MM.1S (cell line): ENCODE results near the gene DISC1.

ENCODE experiments used
- DNase-seq: peaks from one replicate; pipeline ENCODE4 v3.0.0-alpha.2; 2015
- H2AFZ ChIP-seq: fragments of 300-600 bp; sonication (generic); 2 replicates; pipeline ENCODE4 v1.6.0; 2016; ENCODE audit warnings: antibody characterized with exemption, low read length
- H3F3A ChIP-seq: fragments of 300-600 bp; sonication (generic); 2 replicates; pipeline ENCODE4 v1.6.1; 2016; ENCODE audit warnings: mild to moderate bottlenecking, antibody characterized with exemption, low read length, moderate library complexity, mixed read lengths; ENCODE audit not compliant: insufficient read depth
- H3K27ac ChIP-seq: fragments of 300-600 bp; sonication (generic); 2 replicates; pipeline ENCODE4 v1.5.1; 2016; ENCODE audit warnings: mild to moderate bottlenecking, low read length
- H3K27me3 ChIP-seq: fragments of 300-600 bp; sonication (generic); replicated peaks from 2 replicates; pipeline ENCODE4 v1.6.0; 2016; ENCODE audit warnings: low read length; ENCODE audit not compliant: insufficient read depth
- H3K36me3 ChIP-seq: fragments of 300-600 bp; sonication (generic); replicated peaks from 2 replicates; pipeline ENCODE4 v1.6.1; 2016; ENCODE audit warnings: mild to moderate bottlenecking, low read length, mixed read lengths; ENCODE audit not compliant: insufficient read depth
- H3K4me1 ChIP-seq: fragments of 300-600 bp; sonication (generic); 2 replicates; pipeline ENCODE4 v1.6.1; 2016; ENCODE audit warnings: low read length, mixed read lengths
- H3K4me2 ChIP-seq: fragments of 300-600 bp; sonication (generic); 2 replicates; pipeline ENCODE4 v1.6.0; 2016; ENCODE audit warnings: low read depth, low read length
- H3K4me3 ChIP-seq: fragments of 300-600 bp; sonication (generic); 2 replicates; pipeline ENCODE4 v1.5.1; 2016; ENCODE audit warnings: low read length, mixed read lengths
- H3K79me2 ChIP-seq: fragments of 300-600 bp; sonication (generic); 2 replicates; pipeline ENCODE4 v1.6.1; 2016; ENCODE audit warnings: mixed run types, low read length, mixed read lengths
- H3K9ac ChIP-seq: fragments of 300-600 bp; sonication (generic); 2 replicates; pipeline ENCODE4 v1.6.1; 2016; ENCODE audit warnings: low read length, mixed read lengths
- H3K9me2 ChIP-seq: fragments of 300-600 bp; sonication (generic); replicated peaks from 2 replicates; pipeline ENCODE4 v1.6.1; 2016; ENCODE audit warnings: mild to moderate bottlenecking, low read length, mixed read lengths; ENCODE audit not compliant: insufficient read depth
- H3K9me3 ChIP-seq: fragments of 300-600 bp; sonication (generic); replicated peaks from 2 replicates; pipeline ENCODE4 v1.6.1; 2016; ENCODE audit warnings: mild to moderate bottlenecking, low read length, mixed read lengths; ENCODE audit not compliant: insufficient read depth
- H4K20me1 ChIP-seq: fragments of 300-600 bp; sonication (generic); 2 replicates; pipeline ENCODE4 v1.6.1; 2016; ENCODE audit warnings: mild to moderate bottlenecking, low read length, moderate library complexity, mixed read lengths; ENCODE audit not compliant: insufficient read depth
- EZH2 ChIP-seq: fragments of 300-600 bp; sonication (generic); optimal IDR thresholded peaks from 2 replicates; pipeline ENCODE3; 2017; ENCODE audit warnings: low read depth, mild to moderate bottlenecking, antibody characterized with exemption, low read length, mixed read lengths
- EZH2phosphoT487 ChIP-seq: fragments of 300-600 bp; sonication (generic); IDR thresholded peaks from 2 replicates; pipeline ENCODE4 v1.6.1; 2018; ENCODE audit warnings: antibody characterized with exemption, low read length
- TF ChIP-seq, protein P1 (sequence below): fragments of 300-600 bp; sonication (generic); IDR thresholded peaks from 2 replicates; pipeline ENCODE4 v1.5.1; 2016; ENCODE audit warnings: antibody characterized with exemption, low read length, mixed read lengths

Gene DISC1

GRCh38 chr1:231702331-231702730 lies 75.7 kb downstream of the DISC1 start:
- H3K9ac ChIP-seq: no peak overlapping the region
- no peak overlapping the region for H3K27ac ChIP-seq
- no peak overlapping the region for H3K4me2 ChIP-seq
- no peaks in the 10 kb centered on the region for H3K9me2 ChIP-seq
- H3K4me3 ChIP-seq: no peak overlapping the region
- H3K27me3 ChIP-seq: no peaks in the 10 kb centered on the region
- no peaks in the 10 kb centered on the region for H3K79me2 ChIP-seq
- no peak overlapping the region for H2AFZ ChIP-seq
- no peak for TF ChIP-seq EZH2phosphoT487
- TF ChIP-seq EZH2: no peak
- TF ChIP-seq, protein P1, sequence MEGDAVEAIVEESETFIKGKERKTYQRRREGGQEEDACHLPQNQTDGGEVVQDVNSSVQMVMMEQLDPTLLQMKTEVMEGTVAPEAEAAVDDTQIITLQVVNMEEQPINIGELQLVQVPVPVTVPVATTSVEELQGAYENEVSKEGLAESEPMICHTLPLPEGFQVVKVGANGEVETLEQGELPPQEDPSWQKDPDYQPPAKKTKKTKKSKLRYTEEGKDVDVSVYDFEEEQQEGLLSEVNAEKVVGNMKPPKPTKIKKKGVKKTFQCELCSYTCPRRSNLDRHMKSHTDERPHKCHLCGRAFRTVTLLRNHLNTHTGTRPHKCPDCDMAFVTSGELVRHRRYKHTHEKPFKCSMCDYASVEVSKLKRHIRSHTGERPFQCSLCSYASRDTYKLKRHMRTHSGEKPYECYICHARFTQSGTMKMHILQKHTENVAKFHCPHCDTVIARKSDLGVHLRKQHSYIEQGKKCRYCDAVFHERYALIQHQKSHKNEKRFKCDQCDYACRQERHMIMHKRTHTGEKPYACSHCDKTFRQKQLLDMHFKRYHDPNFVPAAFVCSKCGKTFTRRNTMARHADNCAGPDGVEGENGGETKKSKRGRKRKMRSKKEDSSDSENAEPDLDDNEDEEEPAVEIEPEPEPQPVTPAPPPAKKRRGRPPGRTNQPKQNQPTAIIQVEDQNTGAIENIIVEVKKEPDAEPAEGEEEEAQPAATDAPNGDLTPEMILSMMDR: no peak
- H3K9me3 ChIP-seq: no peaks in the 10 kb centered on the region
- H3K36me3 ChIP-seq: no peaks in the 10 kb centered on the region
- H4K20me1 ChIP-seq: no peaks in the 10 kb centered on the region
- DNase-seq: no peak
- H3K4me1 ChIP-seq: no peaks in the 10 kb centered on the region
- H3F3A ChIP-seq: no peaks in the 10 kb centered on the region

DNA sequence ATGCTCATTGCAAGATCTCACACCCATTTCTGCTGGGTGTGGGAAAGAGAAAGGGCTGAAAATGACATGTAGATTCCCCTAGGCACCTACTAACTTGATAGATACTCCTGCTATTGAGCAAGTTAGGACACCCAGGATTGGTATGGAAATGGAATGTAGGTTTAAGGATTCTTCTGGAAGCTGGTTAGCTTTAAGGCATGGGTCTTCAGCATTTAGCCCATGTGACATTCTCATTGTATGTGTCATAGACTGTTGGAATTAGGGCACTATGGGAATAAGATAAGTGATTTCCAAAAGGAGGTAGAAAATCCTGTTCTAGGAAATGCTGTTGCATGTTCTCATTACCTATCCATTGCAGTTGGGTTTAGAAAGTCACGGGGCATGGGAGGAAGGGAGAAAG lies 76.2 kb downstream of the DISC1 start:
- H3K79me2 ChIP-seq: no peaks in the 10 kb centered on the region
- H3K27me3 ChIP-seq: no peaks in the 10 kb centered on the region
- no peaks in the 10 kb centered on the region for H3K9me2 ChIP-seq
- H3K4me3 ChIP-seq: no peak overlapping the region
- H2AFZ ChIP-seq: no peak overlapping the region
- no peak for DNase-seq
- no peak for TF ChIP-seq EZH2phosphoT487
- H3K27ac ChIP-seq: no peak overlapping the region
- no peak overlapping the region for H3K4me2 ChIP-seq
- no peaks in the 10 kb centered on the region for H3K9me3 ChIP-seq
- H3K36me3 ChIP-seq: no peaks in the 10 kb centered on the region
- H3K4me1 ChIP-seq: no peaks in the 10 kb centered on the region
- no peaks in the 10 kb centered on the region for H3F3A ChIP-seq
- no peak overlapping the region for H3K9ac ChIP-seq
- H4K20me1 ChIP-seq: no peaks in the 10 kb centered on the region

DNA sequence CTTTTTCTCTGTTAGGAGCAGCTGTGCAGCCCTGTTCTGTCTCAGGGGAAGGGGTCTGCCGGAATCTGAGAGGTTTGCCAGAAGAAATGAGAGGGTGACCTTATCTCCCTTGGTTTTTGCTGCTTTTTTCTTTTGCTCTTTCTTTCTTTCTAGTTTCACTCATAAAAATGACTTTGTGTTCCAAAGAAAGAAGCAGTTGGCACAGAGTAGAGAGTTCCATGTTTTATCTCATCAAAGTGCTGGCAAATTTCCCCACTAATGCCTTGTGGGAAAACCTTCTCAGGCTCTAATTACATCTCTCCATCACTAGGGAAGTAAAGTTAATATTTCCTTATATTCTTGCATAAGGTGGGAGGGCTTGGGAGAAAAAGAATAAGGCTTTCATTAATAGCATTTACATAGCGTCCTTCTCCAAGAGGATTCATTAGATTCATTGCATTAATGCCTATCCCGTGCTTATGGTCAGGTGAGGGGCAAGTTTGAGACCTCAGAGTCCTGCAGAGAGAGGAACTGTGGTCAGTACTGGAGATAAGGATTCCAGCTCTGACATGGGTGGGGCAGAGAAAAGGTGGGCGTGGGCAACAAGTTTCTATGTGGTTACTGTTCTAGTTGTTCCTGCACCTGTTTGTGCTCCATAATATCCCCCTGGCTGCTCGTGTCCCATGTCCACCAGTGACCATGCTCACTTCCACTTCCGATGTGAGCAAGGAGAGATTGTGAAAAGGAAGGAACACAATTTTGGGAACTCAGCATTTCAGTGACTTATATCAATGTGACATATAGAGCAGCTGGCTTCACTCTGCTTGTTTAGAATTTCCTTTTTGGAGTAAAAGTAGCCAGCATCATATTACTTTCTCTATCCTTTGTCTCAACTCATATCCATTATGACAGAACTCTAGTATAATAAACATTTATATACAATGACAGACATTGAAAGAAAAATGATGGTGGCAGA lies 79.5 kb downstream of the DISC1 start:
- no peaks in the 10 kb centered on the region for H3K36me3 ChIP-seq
- H3K9ac ChIP-seq: no peak overlapping the region
- no peak for TF ChIP-seq EZH2
- TF ChIP-seq EZH2phosphoT487: no peak
- TF ChIP-seq, protein P1: no peak
- no peaks in the 10 kb centered on the region for H3K9me3 ChIP-seq
- no peaks in the 10 kb centered on the region for H3K4me1 ChIP-seq
- H3K9me2 ChIP-seq: no peaks in the 10 kb centered on the region
- no peak overlapping the region for H3K27ac ChIP-seq
- H3F3A ChIP-seq: no peaks in the 10 kb centered on the region
- H3K27me3 ChIP-seq: no peaks in the 10 kb centered on the region
- H3K4me2 ChIP-seq: no peak overlapping the region
- DNase-seq: no peak
- H2AFZ ChIP-seq: no peak overlapping the region
- no peaks in the 10 kb centered on the region for H3K79me2 ChIP-seq
- no peaks in the 10 kb centered on the region for H4K20me1 ChIP-seq
- no peak overlapping the region for H3K4me3 ChIP-seq

- Histone ChIP-seq H4K20me1 (no peaks in the 10 kb centered on the region), H3K9me2 (no peaks in the 10 kb centered on the region), H2AFZ (no peak overlapping the region), H3K4me2 (no peak overlapping the region), H3K79me2 (no peaks in the 10 kb centered on the region), H3K9ac (no peak overlapping the region), H3K27ac (no peak overlapping the region), H3F3A (no peaks in the 10 kb centered on the region), H3K9me3 (no peaks in the 10 kb centered on the region), H3K36me3 (no peaks in the 10 kb centered on the region), H3K27me3 (no peaks in the 10 kb centered on the region), H3K4me3 (no peak overlapping the region), H3K4me1 (no peaks in the 10 kb centered on the region)
- no peak for DNase-seq
- TF ChIP-seq, protein P1: no peak
- TF ChIP-seq EZH2 (no peak), EZH2phosphoT487 (no peak)
Measured at GRCh38 chr1:231706934-231707333, 80.3 kb downstream of the DISC1 start.
